Effector memory CD4-positive, alpha-beta T cell (primary cell): Measurements from ENCODE around the gene BNIP5.

Experiments used
- DNase-seq, 3 donors: peaks; one replicate each; pipeline ENCODE4 v3.0.0-alpha.2; 2020
- H3K27ac ChIP-seq: 2 replicates; pipeline ENCODE4 v1.7.0; 2013; ENCODE audit warnings: mild to moderate bottlenecking, low read length, moderate library complexity; ENCODE audit not compliant: insufficient read depth, poor library complexity, severe bottlenecking
- H3K27me3 ChIP-seq: replicated peaks from 2 replicates; pipeline ENCODE4 v1.7.0; 2013; ENCODE audit warnings: mild to moderate bottlenecking, low read length; ENCODE audit not compliant: insufficient read depth, control insufficient read depth, poor library complexity, severe bottlenecking
- H3K36me3 ChIP-seq: 2 replicates; pipeline ENCODE4 v1.7.0; 2013; ENCODE audit warnings: mild to moderate bottlenecking, low read length, moderate library complexity; ENCODE audit not compliant: control insufficient read depth, insufficient read depth
- H3K4me1 ChIP-seq: 2 replicates; pipeline ENCODE4 v1.7.0; 2013; ENCODE audit warnings: low read length, mild to moderate bottlenecking; ENCODE audit not compliant: control insufficient read depth, insufficient read depth, poor library complexity, severe bottlenecking
- H3K4me3 ChIP-seq: 2 replicates; pipeline ENCODE4 v1.7.0; 2013; ENCODE audit warnings: low read length, low read depth, mild to moderate bottlenecking; ENCODE audit not compliant: insufficient read depth, poor library complexity, severe bottlenecking
- H3K9me3 ChIP-seq: 2 replicates; pipeline ENCODE4 v1.7.0; 2013; ENCODE audit warnings: mild to moderate bottlenecking, low read length, moderate library complexity; ENCODE audit not compliant: control insufficient read depth

BNIP5 gene

DNA sequence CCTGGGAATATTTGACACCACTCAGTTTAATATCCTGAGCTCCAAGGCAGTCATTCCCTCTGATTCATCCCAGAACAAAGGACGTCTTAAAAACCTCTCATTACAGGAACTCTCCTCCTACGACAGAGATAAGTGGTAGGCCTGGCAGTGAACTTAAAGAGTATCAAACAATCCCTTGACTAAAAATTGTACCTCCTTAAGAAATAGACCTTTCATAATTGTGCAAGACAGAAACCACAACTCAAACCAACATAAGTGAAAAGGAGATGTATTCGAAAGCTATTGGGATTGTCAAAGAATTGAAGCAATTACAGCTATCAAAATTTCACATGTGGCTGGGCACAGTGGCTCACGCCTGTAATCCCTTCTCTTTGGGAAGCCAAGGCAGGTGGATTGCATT, 19.1 kb upstream of the BNIP5 start:
- Histone ChIP-seq H3K27ac (no peak overlapping the region), H3K27me3 (no peaks in the 10 kb centered on the region), H3K36me3 (no peaks in the 10 kb centered on the region), H3K4me1 (no peaks in the 10 kb centered on the region), H3K4me3 (no peak overlapping the region), H3K9me3 (no peaks in the 10 kb centered on the region)
- DNase-seq = no peak

DNA sequence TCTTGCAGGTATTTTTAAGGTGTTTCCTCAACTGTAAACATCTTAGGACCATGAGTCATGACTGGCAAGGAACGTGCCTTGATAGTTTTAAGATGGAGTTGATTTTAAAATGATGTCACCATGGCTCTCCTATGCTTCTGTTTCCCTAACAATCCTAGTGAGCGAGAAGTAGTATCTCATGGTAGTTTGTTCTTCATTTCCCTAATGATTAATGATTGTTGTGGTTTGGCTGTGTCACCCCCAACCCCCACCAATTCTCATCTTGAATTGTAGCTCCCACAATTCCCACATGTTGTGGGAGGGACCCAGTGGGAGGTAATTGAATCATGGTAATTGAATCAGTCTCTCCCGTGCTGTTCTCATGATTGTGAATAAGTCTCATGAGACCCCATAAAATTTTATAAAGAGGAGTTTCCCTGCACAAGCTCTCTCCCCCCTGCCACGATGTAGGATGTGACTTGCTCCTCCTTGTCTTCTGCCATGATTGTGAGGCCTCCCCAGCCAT, 16.8 kb upstream of the BNIP5 start:
- H3K27ac ChIP-seq = no peak overlapping the region

DNA sequence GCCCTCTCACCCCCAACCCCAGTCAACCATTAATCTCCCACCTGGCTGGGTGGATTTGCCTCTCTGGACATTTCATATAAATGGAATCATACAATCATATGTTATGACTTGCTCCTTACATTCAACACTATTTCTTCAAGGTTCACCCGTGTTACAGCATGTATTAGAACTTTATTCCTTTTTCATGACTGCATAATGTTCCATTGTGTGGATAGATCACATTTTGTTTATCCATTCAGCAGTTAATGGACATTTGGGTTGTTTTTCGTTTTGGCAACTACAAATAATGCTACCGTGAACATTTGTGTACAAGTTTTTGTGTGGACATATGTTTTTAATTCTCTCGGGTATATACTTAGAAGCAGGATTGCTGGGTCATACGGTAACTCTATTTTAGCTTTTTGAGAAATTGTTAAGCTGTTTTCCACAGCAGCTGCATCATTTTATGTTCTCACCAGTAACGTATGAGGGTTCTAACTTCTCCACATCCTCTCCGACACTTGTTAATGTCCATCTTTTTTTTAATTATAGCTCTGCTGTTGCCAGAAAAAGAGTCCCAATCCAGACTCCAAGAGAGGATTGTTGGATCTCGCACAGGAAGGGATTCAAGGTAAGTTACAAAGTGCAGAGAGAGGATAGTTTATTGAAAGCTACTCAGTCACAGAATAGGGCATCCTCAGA, 15.9 kb upstream of the BNIP5 start:
- no peak overlapping the region for H3K4me3 ChIP-seq
- no peak for DNase-seq
- H3K36me3 ChIP-seq = no peaks in the 10 kb centered on the region
- H3K9me3 ChIP-seq = no peaks in the 10 kb centered on the region
- H3K27ac ChIP-seq = no peak overlapping the region
- no peaks in the 10 kb centered on the region for H3K4me1 ChIP-seq
- no peaks in the 10 kb centered on the region for H3K27me3 ChIP-seq

More for the DNA sequence above, 16.8 kb upstream of the BNIP5 start:
- no peak for DNase-seq
- no peak overlapping the region for H3K4me3 ChIP-seq
- no peaks in the 10 kb centered on the region for H3K36me3 ChIP-seq
- no peaks in the 10 kb centered on the region for H3K9me3 ChIP-seq
- no peaks in the 10 kb centered on the region for H3K27me3 ChIP-seq
- H3K4me1 ChIP-seq = no peaks in the 10 kb centered on the region

DNA sequence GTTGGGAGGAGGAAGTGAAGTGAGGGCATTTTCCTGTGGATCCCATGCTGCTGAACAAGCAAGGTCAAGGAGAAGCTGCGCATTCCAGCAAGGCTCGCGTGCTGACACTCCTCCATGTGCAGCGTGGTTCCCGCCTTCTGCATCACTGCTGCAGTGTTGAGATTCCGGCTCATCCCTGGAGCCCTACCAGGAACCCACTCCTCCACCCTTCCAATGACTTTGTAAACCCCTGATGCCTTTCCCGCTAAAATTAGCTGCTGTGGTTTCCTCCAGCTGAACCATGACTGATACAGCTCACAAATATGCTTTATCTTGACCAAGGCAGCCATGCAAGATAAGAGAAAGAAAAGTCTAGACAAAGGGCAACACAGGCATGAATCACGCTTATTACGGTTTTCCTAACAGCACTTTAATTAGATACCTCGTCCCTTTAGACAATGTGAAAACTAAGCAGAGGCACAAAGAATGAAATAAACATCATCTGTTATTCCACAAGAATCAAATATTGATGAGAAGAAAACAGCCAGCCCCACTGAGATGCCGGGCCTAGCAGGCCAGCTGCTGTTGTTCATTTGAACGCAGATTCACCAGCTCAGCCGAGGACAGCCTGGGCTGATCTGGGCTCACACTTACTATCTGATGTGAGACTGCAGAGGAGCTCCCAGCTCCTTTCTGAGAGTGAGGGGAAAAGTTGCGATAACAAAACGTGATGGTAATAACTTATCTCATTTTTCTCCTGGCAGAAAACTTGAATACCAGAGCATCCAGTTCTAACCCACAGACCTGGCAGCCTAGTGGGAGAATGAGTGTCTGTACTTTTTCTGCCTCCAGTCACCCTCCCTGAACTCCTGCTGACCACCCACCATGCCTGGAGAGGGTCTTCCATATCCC, 14.2 kb upstream of the BNIP5 start:
- H3K9me3 ChIP-seq = no peaks in the 10 kb centered on the region
- DNase-seq = no peak
- no peaks in the 10 kb centered on the region for H3K4me1 ChIP-seq
- no peaks in the 10 kb centered on the region for H3K36me3 ChIP-seq
- no peak overlapping the region for H3K4me3 ChIP-seq
- H3K27ac ChIP-seq = no peak overlapping the region
- no peaks in the 10 kb centered on the region for H3K27me3 ChIP-seq

DNA sequence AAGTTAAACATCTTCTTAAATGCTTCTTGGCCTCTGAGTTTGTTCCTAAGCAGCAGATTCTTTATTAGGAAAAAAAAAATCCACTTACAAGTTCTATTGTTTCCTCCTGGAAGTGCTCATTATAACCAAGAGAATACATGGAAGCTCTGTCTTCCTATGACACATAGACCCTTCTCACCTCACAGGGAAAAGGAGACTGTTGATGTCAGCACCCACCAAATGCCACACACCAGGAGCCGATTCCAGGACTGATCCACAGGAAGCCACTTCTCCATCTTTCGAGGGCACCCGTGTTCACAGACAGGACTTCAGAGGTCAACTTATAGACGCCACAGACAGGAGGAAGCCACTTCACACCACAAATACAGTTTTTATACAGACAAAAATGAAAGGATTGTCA, 13.4 kb upstream of the BNIP5 start:
- H3K36me3 ChIP-seq = no peaks in the 10 kb centered on the region
- H3K27ac ChIP-seq = no peak overlapping the region
- no peaks in the 10 kb centered on the region for H3K27me3 ChIP-seq
- no peaks in the 10 kb centered on the region for H3K4me1 ChIP-seq
- no peak overlapping the region for H3K4me3 ChIP-seq
- DNase-seq = no peak
- H3K9me3 ChIP-seq = no peaks in the 10 kb centered on the region

DNA sequence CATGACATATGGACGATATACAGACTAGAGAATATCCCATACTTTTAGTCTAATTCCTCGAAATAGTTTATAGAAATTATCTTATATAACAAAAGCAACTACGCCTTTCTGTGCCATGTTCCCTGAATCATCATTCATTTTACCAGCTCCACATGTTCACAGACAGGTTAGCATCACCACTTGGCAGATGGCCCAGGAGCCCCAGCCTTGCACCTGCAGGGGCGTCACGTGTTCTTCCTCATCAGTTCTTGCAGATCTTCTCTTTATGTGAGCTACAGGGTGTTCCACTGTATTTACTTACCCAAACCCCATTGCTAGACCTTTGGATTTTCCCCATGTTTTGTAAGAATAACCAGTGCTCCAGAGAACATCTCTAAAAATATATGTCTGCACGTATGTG, 12.6 kb upstream of the BNIP5 start:
- Histone ChIP-seq H3K4me3 (no peak overlapping the region), H3K27me3 (no peaks in the 10 kb centered on the region), H3K27ac (no peak overlapping the region), H3K36me3 (no peaks in the 10 kb centered on the region), H3K9me3 (no peaks in the 10 kb centered on the region), H3K4me1 (no peaks in the 10 kb centered on the region)
- DNase-seq = no peak

DNA sequence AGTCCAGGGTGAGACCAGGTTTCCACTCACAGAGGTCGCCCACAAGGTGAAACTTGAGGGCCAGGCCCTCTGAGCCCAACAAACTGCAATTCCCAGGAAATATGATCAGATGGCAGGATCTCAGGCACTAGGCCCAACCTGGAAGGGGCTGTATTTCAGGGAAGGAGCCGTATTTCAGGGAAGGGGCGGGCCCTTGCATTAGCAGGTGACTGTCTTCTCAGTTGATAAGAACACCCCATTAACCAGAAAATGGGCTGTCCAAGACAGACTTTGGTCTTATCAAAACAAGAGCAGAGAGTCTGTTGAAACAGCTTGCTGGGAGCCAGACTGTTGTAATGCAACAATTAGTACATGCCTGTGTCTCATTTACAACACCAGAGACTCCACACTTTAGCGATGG, 10.9 kb upstream of the BNIP5 start:
- DNase-seq = no peak
- H3K36me3 ChIP-seq = no peaks in the 10 kb centered on the region
- H3K27ac ChIP-seq = no peak overlapping the region
- no peak overlapping the region for H3K4me3 ChIP-seq
- no peaks in the 10 kb centered on the region for H3K9me3 ChIP-seq
- H3K4me1 ChIP-seq = no peaks in the 10 kb centered on the region
- no peaks in the 10 kb centered on the region for H3K27me3 ChIP-seq

DNA sequence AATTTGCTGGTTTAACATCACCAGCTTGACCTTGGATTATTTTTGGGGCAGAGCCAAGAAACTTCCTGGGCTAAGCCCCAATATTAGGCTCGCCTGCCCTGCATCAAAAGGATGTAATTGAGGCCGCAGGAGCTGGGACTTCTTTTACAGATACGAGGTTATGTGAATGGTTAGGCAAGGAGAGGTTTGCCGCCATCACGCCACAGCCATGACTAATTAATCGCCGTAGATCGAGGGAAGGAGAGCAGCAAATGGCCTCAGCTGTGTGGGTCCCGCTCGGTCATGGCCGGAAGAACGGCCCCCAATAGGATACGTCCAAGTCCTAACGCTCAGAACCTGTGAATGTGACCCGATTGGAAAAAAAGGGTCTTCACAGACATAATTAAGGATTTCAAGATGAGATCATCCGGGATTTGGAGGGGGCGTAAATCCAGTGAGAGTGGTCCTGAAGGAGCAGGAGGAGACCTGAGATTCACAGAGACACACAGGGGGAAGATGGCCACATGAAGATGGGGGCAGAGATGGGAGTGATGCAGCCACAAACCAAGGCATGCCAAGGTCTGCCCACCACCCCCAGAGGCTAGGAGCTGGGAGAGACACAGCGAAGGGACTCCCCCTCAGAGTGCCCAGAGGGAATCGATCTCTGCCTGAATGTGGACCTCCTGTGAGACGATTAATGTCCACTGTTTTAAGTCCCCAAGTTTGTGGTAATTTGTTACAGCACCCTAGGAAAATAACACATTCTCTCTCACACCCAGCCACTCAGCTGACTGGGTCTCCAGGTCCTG, 10.0 kb upstream of the BNIP5 start:
- no peaks in the 10 kb centered on the region for H3K9me3 ChIP-seq
- H3K27ac ChIP-seq = no peak overlapping the region
- no peaks in the 10 kb centered on the region for H3K27me3 ChIP-seq
- DNase-seq = no peak
- no peaks in the 10 kb centered on the region for H3K36me3 ChIP-seq
- no peak overlapping the region for H3K4me3 ChIP-seq
- H3K4me1 ChIP-seq = no peaks in the 10 kb centered on the region

DNA sequence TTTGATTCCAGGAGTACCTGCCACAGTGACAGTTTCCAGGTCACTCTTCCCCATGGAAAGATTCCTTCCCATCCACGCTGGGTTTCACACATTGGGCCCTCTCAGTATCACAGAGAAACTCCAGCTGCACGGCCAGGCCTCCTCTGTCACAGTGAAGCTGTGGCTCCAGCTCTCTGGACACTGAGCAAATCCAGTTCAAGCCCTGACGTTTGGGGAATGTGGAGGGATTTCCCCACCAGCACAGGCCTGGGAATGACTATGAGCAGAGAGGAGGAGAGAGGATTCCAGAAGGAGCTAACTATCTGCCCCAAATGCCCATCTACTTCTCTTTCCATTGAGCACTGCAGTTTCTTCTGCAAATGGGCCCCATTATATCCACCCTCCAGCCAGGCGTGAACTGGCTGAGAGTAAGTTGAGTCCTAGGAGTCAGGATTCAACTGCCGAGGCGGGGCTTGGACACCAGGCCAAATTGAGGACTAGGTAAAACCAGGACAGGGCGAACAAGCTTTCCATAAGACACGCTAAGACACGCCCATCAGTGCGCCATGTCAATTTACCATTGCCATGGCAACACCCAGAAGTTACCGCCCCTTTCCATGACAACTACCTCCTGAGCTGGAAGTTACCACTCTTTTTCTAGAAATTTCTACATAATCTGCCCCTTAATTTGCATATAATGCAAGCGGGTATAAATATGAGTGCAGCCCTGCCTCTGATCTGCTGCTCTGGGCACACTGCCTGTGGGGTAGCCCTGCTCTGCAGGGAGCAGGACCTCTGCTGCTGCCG, 9.2 kb upstream of the BNIP5 start:
- no peaks in the 10 kb centered on the region for H3K9me3 ChIP-seq
- no peaks in the 10 kb centered on the region for H3K4me1 ChIP-seq
- H3K27ac ChIP-seq = no peak overlapping the region
- DNase-seq = no peak
- no peaks in the 10 kb centered on the region for H3K27me3 ChIP-seq
- no peaks in the 10 kb centered on the region for H3K36me3 ChIP-seq
- no peak overlapping the region for H3K4me3 ChIP-seq
